Caco-2 (cell line): ENCODE measurements around the gene GPR137. TPM values are rescaled to one million over a fixed set of nuclear protein-coding genes. Genes with fewer than 3 reads are reported as not detected.

ENCODE experiments used
- BruUV-seq: library from RNA; stranded (reverse); fragments of 400-500 nt; replicated peaks from 2 replicates; lab custom pipeline; 2021; lab: Mats Ljungman, UMichigan
- CTCF ChIA-PET: fragments of 300-600 bp; sonication (Branson Sonifier 250); formaldehyde crosslinking; loops from one replicate; lab custom pipeline; 2022; ENCODE audit warnings: antibody characterized with exemption; lab: Charles Lee
- POLR2A ChIA-PET: fragments of 300-600 bp; sonication (Branson Sonifier 250); formaldehyde crosslinking; loops from one replicate; lab custom pipeline; 2022; ENCODE audit warnings: antibody characterized with exemption; lab: Charles Lee
- DNase-seq, 2 experiments: peaks; one replicate each; pipeline versions ENCODE4 v3.0.0 to v3.0.0-alpha.2; 2020 to 2022
- H3K27me3 ChIP-seq: replicated peaks from 2 replicates; pipeline ENCODE4 v1.6.0; 2011; ENCODE audit warnings: low read length; ENCODE audit not compliant: control insufficient read depth, insufficient read depth
- H3K36me3 ChIP-seq: 2 replicates; pipeline ENCODE4 v1.5.1; 2011; ENCODE audit warnings: low read length; ENCODE audit not compliant: control insufficient read depth, insufficient read depth
- H3K4me1 ChIP-seq: fragments of 250-450 bp; sonication (Bioruptor Pico); 2 replicates; pipeline ENCODE4 v1.5.1; 2020; ENCODE audit warnings: mild to moderate bottlenecking
- H3K4me3 ChIP-seq: 2 replicates; pipeline ENCODE4 v1.5.1; 2011; ENCODE audit warnings: low read depth, mild to moderate bottlenecking, control low read depth, low read length
- H3K9me3 ChIP-seq: fragments of 250-450 bp; sonication (Bioruptor Pico); 2 replicates; pipeline ENCODE4 v1.5.1; 2020; ENCODE audit warnings: mild to moderate bottlenecking, moderate library complexity
- H3K27ac Mint-ChIP-seq: one replicate; pipeline ENCODE4 v1.8.0; 2022; ENCODE audit warnings: mixed read lengths; ENCODE audit not compliant: unreplicated experiment
- H3K27me3 Mint-ChIP-seq: one replicate; pipeline ENCODE4 v1.8.0; 2022; ENCODE audit warnings: mixed read lengths; ENCODE audit not compliant: insufficient read depth, unreplicated experiment
- H3K36me3 Mint-ChIP-seq: one replicate; pipeline ENCODE4 v1.8.0; 2022; ENCODE audit warnings: mild to moderate bottlenecking, mixed read lengths; ENCODE audit not compliant: insufficient read depth, unreplicated experiment
- H3K4me1 Mint-ChIP-seq: one replicate; pipeline ENCODE4 v1.8.0; 2022; ENCODE audit warnings: low read depth, mixed read lengths; ENCODE audit not compliant: unreplicated experiment
- H3K4me3 Mint-ChIP-seq: one replicate; pipeline ENCODE4 v1.8.0; 2022; ENCODE audit warnings: mild to moderate bottlenecking, moderate library complexity, mixed read lengths; ENCODE audit not compliant: unreplicated experiment
- H3K9me3 Mint-ChIP-seq: one replicate; pipeline ENCODE4 v1.8.0; 2022; ENCODE audit warnings: mixed read lengths; ENCODE audit not compliant: unreplicated experiment
- CTCF ChIP-seq, 2 experiments: fragments of 200-600 bp in 1 of 2; IDR thresholded peaks; 1 replicate in 1 of 2; 2 replicates in 1 of 2; pipeline versions ENCODE4 v1.5.1 to v1.8.0; 2011 to 2022; ENCODE audit warnings: antibody characterized with exemption in 1 of 2, control low read depth in 1 of 2, inconsistent platforms in 1 of 2, low read depth in 1 of 2, low read length in 1 of 2, mild to moderate bottlenecking in 1 of 2, moderate library complexity in 1 of 2; ENCODE audit not compliant: insufficient read depth in 1 of 2, severe bottlenecking in 1 of 2, unreplicated experiment in 1 of 2
- intact Hi-C: fragments of 100-400 bp; cut with micrococcal nuclease; formaldehyde crosslinking; loops from one replicate; pipeline ENCODE4 v1.10.0; 2022; ENCODE audit not compliant: unreplicated experiment
- total RNA-seq: library from RNA; stranded (reverse); gene quantifications from 2 replicates; pipeline ENCODE4 v1.2.3, GENCODE V29; 2022

The GPR137 gene
- total RNA-seq, 1 experiment from 2014 or later, result 58.5 TPM

GRCh38 chr11:64320556-64320955, 34.9 kb downstream of the GPR137 start:
- H3K4me3 Mint-ChIP-seq, result peak overlapping the region; percentile 9
- H3K4me1 Mint-ChIP-seq, result peaks cover 24% of the 10 kb centered on the region
- H3K27me3 Mint-ChIP-seq, result no peaks in the 10 kb centered on the region
- TF ChIP-seq CTCF (IDR thresholded peaks at IDR 0.05; ENCODE audit: insufficient read depth in 1 of 2, low read depth in 1 of 2, low read length in 1 of 2, severe bottlenecking in 1 of 2, unreplicated experiment in 1 of 2), result no peak
- peak overlapping the region; percentile 34 for H3K27ac Mint-ChIP-seq
- Histone ChIP-seq H3K4me1 (peaks cover 21% of the 10 kb centered on the region), H3K36me3 (peaks cover 1% of the 10 kb centered on the region), H3K4me3 (no peak overlapping the region), H3K9me3 (no peaks in the 10 kb centered on the region), H3K27me3 (no peaks in the 10 kb centered on the region)
- intact Hi-C loops, result no loop called here
- ChIA-PET CTCF (interaction anchor here (0.6 to 1.5 kb wide), 2 partner anchors 34 to 1332 kb away, joined by 3 to 4 read pairs; no protein-coding TSS in a partner anchor), POLR2A (no interaction called here)
- no TSS peak for BruUV-seq
- H3K36me3 Mint-ChIP-seq, result peaks cover 57% of the 10 kb centered on the region
- DNase-seq, result no peak
- H3K9me3 Mint-ChIP-seq, result no peaks in the 10 kb centered on the region

GRCh38 chr11:64321026-64321425, 35.4 kb downstream of the GPR137 start:
- no peak for DNase-seq
- peak overlapping the region; percentile 34 for H3K27ac Mint-ChIP-seq
- Histone ChIP-seq H3K36me3 (peaks cover 1% of the 10 kb centered on the region), H3K27me3 (no peaks in the 10 kb centered on the region), H3K4me1 (peaks cover 21% of the 10 kb centered on the region), H3K4me3 (no peak overlapping the region), H3K9me3 (no peaks in the 10 kb centered on the region)
- H3K27me3 Mint-ChIP-seq, result no peaks in the 10 kb centered on the region
- no peaks in the 10 kb centered on the region for H3K9me3 Mint-ChIP-seq
- no TSS peak for BruUV-seq
- peaks cover 57% of the 10 kb centered on the region for H3K36me3 Mint-ChIP-seq
- no peak for TF ChIP-seq CTCF (IDR thresholded peaks at IDR 0.05; ENCODE audit: insufficient read depth in 1 of 2, low read depth in 1 of 2, low read length in 1 of 2, severe bottlenecking in 1 of 2, unreplicated experiment in 1 of 2)
- peaks cover 24% of the 10 kb centered on the region for H3K4me1 Mint-ChIP-seq
- POLR2A ChIA-PET, result no interaction called here
- intact Hi-C loops, result no loop called here
- CTCF ChIA-PET, result interaction anchor here (1.5 kb wide), 1 partner anchor 34 kb away, joined by 3 read pairs; no protein-coding TSS in a partner anchor
- no peak overlapping the region for H3K4me3 Mint-ChIP-seq

- no peaks in the 10 kb centered on the region for H3K27me3 ChIP-seq
- H3K4me1 ChIP-seq, result peaks cover 19% of the 10 kb centered on the region
- H3K4me3 ChIP-seq, result no peak overlapping the region
- Mint-ChIP-seq H3K4me3 (no peak overlapping the region), H3K9me3 (no peaks in the 10 kb centered on the region), H3K27me3 (no peaks in the 10 kb centered on the region), H3K36me3 (peaks cover 54% of the 10 kb centered on the region), H3K4me1 (peaks cover 21% of the 10 kb centered on the region), H3K27ac (peak overlapping the region; percentile 48)
- BruUV-seq, result no TSS peak
- POLR2A ChIA-PET, result no interaction called here
- CTCF ChIA-PET, result no interaction called here
- no peak for TF ChIP-seq CTCF (IDR thresholded peaks at IDR 0.05; ENCODE audit: insufficient read depth in 1 of 2, low read depth in 1 of 2, low read length in 1 of 2, severe bottlenecking in 1 of 2, unreplicated experiment in 1 of 2)
- no peak for DNase-seq
- intact Hi-C loops, result no loop called here
- peaks cover 1% of the 10 kb centered on the region for H3K36me3 ChIP-seq
- no peaks in the 10 kb centered on the region for H3K9me3 ChIP-seq
These were observed 35.9 kb downstream of the GPR137 start for GRCh38 chr11:64321533-64321932.
